H1 (cell line): ENCODE measurements around the gene CFDP1. TPM values are rescaled to one million over a fixed set of nuclear protein-coding genes. Genes with fewer than 3 reads are reported as not detected.

ENCODE experiments used
- CBX5 ChIP-seq: fragments of 300-800, 300-1000 bp; sonication (generic); IDR thresholded peaks from 2 replicates; pipeline ENCODE4 v1.7.1; 2016; ENCODE audit warnings: antibody characterized with exemption, low read length, low read depth
- CBX8 ChIP-seq: fragments of 300-800, 300-1000 bp; sonication (generic); IDR thresholded peaks from 2 replicates; pipeline ENCODE4 v1.7.1; 2016; ENCODE audit warnings: low read depth, low read length, borderline replicate concordance
- CHD7 ChIP-seq: fragments of 300-600 bp; sonication (generic); IDR thresholded peaks from 2 replicates; pipeline ENCODE4 v1.7.1; 2012; ENCODE audit warnings: low read length, moderate library complexity, mild to moderate bottlenecking, inconsistent platforms; ENCODE audit not compliant: insufficient replicate concordance
- FOSL1 ChIP-seq: IDR thresholded peaks from 2 replicates; pipeline ENCODE4 v1.6.1; 2011; ENCODE audit warnings: mild to moderate bottlenecking, low read depth, low read length, moderate library complexity; ENCODE audit not compliant: insufficient read depth
- GTF2F1 ChIP-seq: IDR thresholded peaks from 2 replicates; pipeline ENCODE4 v1.6.1; 2012; ENCODE audit warnings: low read depth, low read length, improper control_type of control experiment, borderline replicate concordance
- PHF8 ChIP-seq: fragments of 200-600 bp; sonication (generic); conservative IDR thresholded peaks from 2 replicates; pipeline ENCODE4 v1.7.1; 2012; ENCODE audit warnings: low read depth, mild to moderate bottlenecking, inconsistent platforms, low read length, moderate library complexity
- POLR2A ChIP-seq, 2 experiments: IDR thresholded peaks; 1 replicate in 1 of 2; 2 replicates in 1 of 2; pipeline ENCODE4 v1.6.1; 2011; ENCODE audit warnings: low read depth in 2 of 2, low read length in 2 of 2, mild to moderate bottlenecking in 2 of 2; ENCODE audit errors: control extremely low read depth in 1 of 2
- RAD21 ChIP-seq, 2 experiments: IDR thresholded peaks in 1 of 2; conservative IDR thresholded peaks in 1 of 2; 2 replicates each; pipeline ENCODE4 v1.6.1; 2011; ENCODE audit warnings: low read depth in 2 of 2, low read length in 2 of 2, improper control_type of control experiment in 1 of 2, inconsistent platforms in 1 of 2, mild to moderate bottlenecking in 1 of 2, moderate library complexity in 1 of 2
- TAF1 ChIP-seq: IDR thresholded peaks from 2 replicates; pipeline ENCODE4 v1.6.1; 2011; ENCODE audit warnings: mild to moderate bottlenecking, low read depth, low read length
- polyA plus RNA-seq, 7 experiments: library from polyadenylated mRNA; depleted of rRNA in 3 of 7; stranded (reverse) in 5 of 7; unstranded in 2 of 7; fragments of >200 nt in 5 of 7; fragments of 200-250 nt in 2 of 7; gene quantifications; 1 replicate in 5 of 7; 2 replicates in 1 of 7; 4 replicates in 1 of 7; pipeline versions ENCODE4 v1.2.1 to v1.2.3, GENCODE V29; 2011 to 2013; ENCODE audit warnings: missing spikeins in 2 of 7, mixed read lengths in 2 of 7
- total RNA-seq: library from RNA; stranded (reverse); fragmentation: NEBNext Ultra II Directional; extraction: Animal tissue kit (Norgen Biotek cat#: 25700); gene quantifications from 2 replicates; pipeline ENCODE4 v1.2.1, GENCODE V29; 2021

The CFDP1 gene
- total and polyA plus RNA-seq, 2 of the 8 experiments (the other 6 are each of a cell fraction or from before 2014, with no cell fraction given) = 25.5 to 77.3 TPM

GRCh38 chr16:75432828-75433731 lies at the start of gene CFDP1 (continued):
- TF ChIP-seq CHD7 (no peak), TAF1 (peak; percentile 60), PHF8 (peak; percentile 83), POLR2A (IDR thresholded peaks at IDR 0.05; ENCODE audit: control extremely low read depth in 1 of 2, low read depth in 2 of 2, low read length in 2 of 2) (peak in 1 of 2 experiments; percentile 71; a peak in 1 of 3 replicates), RAD21 (IDR thresholded peaks at IDR 0.05 in 1 of 2, conservative IDR thresholded peaks at IDR 0.05 in 1 of 2; ENCODE audit: low read depth in 2 of 2, low read length in 2 of 2) (no peak), CBX8 (no peak), CBX5 (no peak), FOSL1 (no peak), GTF2F1 (no peak)
